Choroid plexus epithelial cell (primary cell): ENCODE data around the gene TREML2.

Experiments
- DNase-seq: peaks from one replicate; pipeline ENCODE4 v3.0.0-alpha.2; 2010; ENCODE audit warnings: low read depth
- H3K4me3 ChIP-seq: 2 replicates; pipeline ENCODE4 v1.5.1; 2011; ENCODE audit warnings: low read depth, mild to moderate bottlenecking, control low read depth, low read length, moderate library complexity
- CTCF ChIP-seq: conservative IDR thresholded peaks from 2 replicates; pipeline ENCODE4 v1.5.1; 2011; ENCODE audit warnings: low read depth, mild to moderate bottlenecking, control low read depth, inconsistent platforms, low read length, moderate library complexity

The TREML2 gene

GRCh38 chr6:41187924-41188886 lies 12.7 kb downstream of the TREML2 start:
- no peak for TF ChIP-seq CTCF
- DNase-seq, result no peak
- no peak overlapping the region for H3K4me3 ChIP-seq

GRCh38 chr6:41186031-41186562 lies 14.9 kb downstream of the TREML2 start:
- H3K4me3 ChIP-seq, result no peak overlapping the region
- no peak for DNase-seq

GRCh38 chr6:41184761-41185160 lies 16.2 kb downstream of the TREML2 start:
- H3K4me3 ChIP-seq, result no peak overlapping the region
- no peak for TF ChIP-seq CTCF
- no peak for DNase-seq

More at GRCh38 chr6:41186031-41186562, 14.9 kb downstream of the TREML2 start:
- no peak for TF ChIP-seq CTCF

GRCh38 chr6:41182069-41183034 lies 18.6 kb downstream of the TREML2 start:
- TF ChIP-seq CTCF, result peak; percentile 78
- DNase-seq, result peak; percentile 77
- H3K4me3 ChIP-seq, result no peak overlapping the region

- H3K4me3 ChIP-seq, result no peak overlapping the region
- DNase-seq, result no peak
- TF ChIP-seq CTCF, result no peak
Observed at GRCh38 chr6:41181566-41181965, 19.4 kb downstream of the TREML2 start.

GRCh38 chr6:41179163-41179562 lies 21.8 kb downstream of the TREML2 start:
- no peak for TF ChIP-seq CTCF
- DNase-seq, result no peak
- H3K4me3 ChIP-seq, result no peak overlapping the region
